CD4-positive, alpha-beta T cell (primary cell): Measurements from ENCODE around the gene ADGRA1. TPM values are rescaled to one million over a fixed set of nuclear protein-coding genes. Genes with fewer than 3 reads are reported as not detected.

ENCODE experiments used
- ATAC-seq: fragments of 200-7000 bp; cut with Tn5 transposase; one replicate; pipeline ENCODE4 v1.10.0; 2022; ENCODE audit warnings: mild to moderate bottlenecking; ENCODE audit not compliant: poor library complexity
- CTCF ChIA-PET: fragments of 350-600 bp; sonication (Branson Sonifier 250); formaldehyde crosslinking; loops from one replicate; lab custom pipeline; 2021; ENCODE audit warnings: antibody characterized with exemption, inconsistent platforms; lab: Charles Lee
- POLR2A ChIA-PET: fragments of 350-600 bp; sonication (Branson Sonifier 250); formaldehyde crosslinking; loops from one replicate; lab custom pipeline; 2021; ENCODE audit warnings: antibody characterized with exemption, inconsistent platforms; lab: Charles Lee
- DNase-seq, 14 experiments: peaks; one replicate each; pipeline ENCODE4 v3.0.0-alpha.2; 2013 to 2020; ENCODE audit warnings: mixed read lengths in 2 of 14
- H3K27ac ChIP-seq, 2 donors: one replicate each; pipeline versions ENCODE4 v1.5.1 to v1.7.0; 2013; ENCODE audit warnings: low read length in 2 of 2, low read depth in 1 of 2, mild to moderate bottlenecking in 1 of 2
- H3K27me3 ChIP-seq, 2 experiments: 1 replicate in 1 of 2; 2 replicates in 1 of 2; pipeline versions ENCODE4 v1.6.1 to v1.7.0; 2013; ENCODE audit warnings: low read length in 2 of 2, control low read depth in 1 of 2, mild to moderate bottlenecking in 1 of 2, moderate library complexity in 1 of 2; ENCODE audit not compliant: insufficient read depth in 2 of 2, control insufficient read depth in 1 of 2
- H3K36me3 ChIP-seq: one replicate; pipeline ENCODE4 v1.6.1; 2013; ENCODE audit warnings: low read length, control low read depth; ENCODE audit not compliant: insufficient read depth
- H3K4me1 ChIP-seq: one replicate; pipeline ENCODE4 v1.6.1; 2013; ENCODE audit warnings: low read length, control low read depth; ENCODE audit not compliant: insufficient read depth
- H3K4me3 ChIP-seq: one replicate; pipeline ENCODE4 v1.5.1; 2013; ENCODE audit warnings: mild to moderate bottlenecking, low read length, moderate library complexity
- H3K9me3 ChIP-seq, 2 experiments: 1 replicate in 1 of 2; 2 replicates in 1 of 2; pipeline versions ENCODE4 v1.6.1 to v1.7.0; 2013; ENCODE audit warnings: low read length in 2 of 2, mild to moderate bottlenecking in 2 of 2, control low read depth in 1 of 2, moderate library complexity in 1 of 2; ENCODE audit not compliant: control insufficient read depth in 1 of 2, insufficient read depth in 1 of 2
- H3K27ac Mint-ChIP-seq: one replicate; pipeline ENCODE4 v1.8.0; 2020; ENCODE audit warnings: mixed read lengths
- H3K27me3 Mint-ChIP-seq: one replicate; pipeline ENCODE4 v1.8.0; 2021; ENCODE audit warnings: mixed read lengths
- H3K36me3 Mint-ChIP-seq: one replicate; pipeline ENCODE4 v1.8.0; 2021; ENCODE audit warnings: low read depth, mixed read lengths
- H3K4me1 Mint-ChIP-seq: one replicate; pipeline ENCODE4 v1.8.0; 2021; ENCODE audit warnings: low read depth, mixed read lengths
- H3K4me3 Mint-ChIP-seq: one replicate; pipeline ENCODE4 v1.8.0; 2020; ENCODE audit warnings: mild to moderate bottlenecking, mixed read lengths
- H3K9me3 Mint-ChIP-seq: one replicate; pipeline ENCODE4 v1.8.0; 2020; ENCODE audit warnings: mixed read lengths
- intact Hi-C, 2 experiments: fragments of 100-400 bp; cut with DNase I in 1 of 2; cut with micrococcal nuclease in 1 of 2; formaldehyde crosslinking; loops; one replicate each; pipeline versions ENCODE4 v1.15.1 to v1.9.0; 2023 to 2025; cut with DNase I, micrococcal nuclease
- total RNA-seq, 174 experiments: library from RNA in 2 of 174; stranded (reverse) in 2 of 174; gene quantifications; one replicate each; pipeline ENCODE4 v1.2.3 and lab custom pipeline; 2021 to 2026
- TF ChIP-seq, protein P1 (sequence below): fragments of 200-600 bp; IDR thresholded peaks from one replicate; pipeline ENCODE4 v1.8.0; 2022; ENCODE audit warnings: antibody characterized with exemption, mild to moderate bottlenecking

ADGRA1 gene
- total RNA-seq, 2 experiments from 2014 or later = not detected

DNA sequence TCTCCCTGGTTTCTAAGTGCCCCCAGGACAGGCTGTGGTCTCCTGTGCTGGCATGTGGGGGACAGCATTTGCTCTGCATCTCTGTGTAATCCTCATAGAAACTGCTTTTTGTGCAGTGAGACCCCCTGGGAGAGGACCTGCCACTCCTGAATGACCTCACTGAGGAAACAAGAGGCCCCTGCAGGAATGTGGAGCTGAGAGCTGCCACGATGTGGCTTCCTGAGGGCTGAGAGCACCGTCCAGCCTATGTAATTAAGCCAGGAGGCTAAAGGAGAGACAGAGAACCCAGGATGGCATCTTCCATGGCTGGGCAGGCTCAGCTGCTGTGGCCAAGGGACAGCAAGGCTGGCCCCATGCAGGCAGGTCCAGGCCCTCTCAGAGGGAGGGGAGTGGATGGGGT, 32.3 kb upstream of the ADGRA1 start:
- no peaks in the 10 kb centered on the region for H3K36me3 ChIP-seq
- no peak overlapping the region for H3K27ac Mint-ChIP-seq
- no peaks in the 10 kb centered on the region for H3K36me3 Mint-ChIP-seq
- TF ChIP-seq, protein P1, sequence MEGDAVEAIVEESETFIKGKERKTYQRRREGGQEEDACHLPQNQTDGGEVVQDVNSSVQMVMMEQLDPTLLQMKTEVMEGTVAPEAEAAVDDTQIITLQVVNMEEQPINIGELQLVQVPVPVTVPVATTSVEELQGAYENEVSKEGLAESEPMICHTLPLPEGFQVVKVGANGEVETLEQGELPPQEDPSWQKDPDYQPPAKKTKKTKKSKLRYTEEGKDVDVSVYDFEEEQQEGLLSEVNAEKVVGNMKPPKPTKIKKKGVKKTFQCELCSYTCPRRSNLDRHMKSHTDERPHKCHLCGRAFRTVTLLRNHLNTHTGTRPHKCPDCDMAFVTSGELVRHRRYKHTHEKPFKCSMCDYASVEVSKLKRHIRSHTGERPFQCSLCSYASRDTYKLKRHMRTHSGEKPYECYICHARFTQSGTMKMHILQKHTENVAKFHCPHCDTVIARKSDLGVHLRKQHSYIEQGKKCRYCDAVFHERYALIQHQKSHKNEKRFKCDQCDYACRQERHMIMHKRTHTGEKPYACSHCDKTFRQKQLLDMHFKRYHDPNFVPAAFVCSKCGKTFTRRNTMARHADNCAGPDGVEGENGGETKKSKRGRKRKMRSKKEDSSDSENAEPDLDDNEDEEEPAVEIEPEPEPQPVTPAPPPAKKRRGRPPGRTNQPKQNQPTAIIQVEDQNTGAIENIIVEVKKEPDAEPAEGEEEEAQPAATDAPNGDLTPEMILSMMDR = no peak
- ChIA-PET POLR2A (no interaction called here), CTCF (no interaction called here)
- no peak overlapping the region for H3K4me3 ChIP-seq
- ATAC-seq = no peak
- no peaks in the 10 kb centered on the region for H3K9me3 Mint-ChIP-seq
- H3K9me3 ChIP-seq = peaks cover 0 to 16% of the 10 kb centered on the region in 2 experiments
- intact Hi-C loops = no loop called here
- peaks cover 4 to 7% of the 10 kb centered on the region in 2 experiments for H3K27me3 ChIP-seq
- no peak for DNase-seq
- H3K4me1 ChIP-seq = peaks cover 11% of the 10 kb centered on the region
- H3K4me1 Mint-ChIP-seq = peaks cover 5% of the 10 kb centered on the region
- no peak overlapping the region for H3K4me3 Mint-ChIP-seq
- no peak overlapping the region for H3K27ac ChIP-seq
- H3K27me3 Mint-ChIP-seq = peaks cover 6% of the 10 kb centered on the region

DNA sequence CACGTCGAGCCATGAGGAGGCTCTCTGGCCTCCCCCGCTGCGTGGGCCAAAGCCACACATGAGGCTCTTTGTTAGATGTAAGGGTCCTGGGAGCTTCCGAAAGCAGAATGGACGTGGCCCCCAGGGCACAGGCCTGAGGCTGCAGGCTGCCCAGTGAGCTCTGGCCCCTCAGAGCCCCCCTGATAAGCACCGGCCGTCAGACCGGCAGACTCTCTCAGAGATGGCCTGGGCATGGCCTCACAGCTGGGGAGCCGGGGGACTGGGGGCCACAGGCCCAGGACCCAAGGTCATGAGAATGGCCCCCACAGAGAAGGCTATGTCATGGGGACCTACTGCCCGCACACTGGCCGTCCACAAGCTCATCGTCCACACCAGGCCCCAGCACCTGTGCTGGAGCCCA, 31.7 kb upstream of the ADGRA1 start:
- H3K36me3 ChIP-seq = no peaks in the 10 kb centered on the region
- H3K27ac ChIP-seq = no peak overlapping the region
- H3K4me1 ChIP-seq = peaks cover 11% of the 10 kb centered on the region
- Mint-ChIP-seq H3K4me1 (peaks cover 5% of the 10 kb centered on the region), H3K27ac (no peak overlapping the region), H3K4me3 (no peak overlapping the region), H3K36me3 (no peaks in the 10 kb centered on the region), H3K27me3 (peaks cover 6% of the 10 kb centered on the region), H3K9me3 (no peaks in the 10 kb centered on the region)
- ATAC-seq = no peak
- H3K9me3 ChIP-seq = peaks cover 0 to 13% of the 10 kb centered on the region in 2 experiments
- TF ChIP-seq, protein P1 = no peak
- CTCF ChIA-PET = no interaction called here
- intact Hi-C loops = no loop called here
- H3K4me3 ChIP-seq = no peak overlapping the region
- POLR2A ChIA-PET = no interaction called here
- no peak for DNase-seq
- peaks cover 4 to 7% of the 10 kb centered on the region in 2 experiments for H3K27me3 ChIP-seq

DNA sequence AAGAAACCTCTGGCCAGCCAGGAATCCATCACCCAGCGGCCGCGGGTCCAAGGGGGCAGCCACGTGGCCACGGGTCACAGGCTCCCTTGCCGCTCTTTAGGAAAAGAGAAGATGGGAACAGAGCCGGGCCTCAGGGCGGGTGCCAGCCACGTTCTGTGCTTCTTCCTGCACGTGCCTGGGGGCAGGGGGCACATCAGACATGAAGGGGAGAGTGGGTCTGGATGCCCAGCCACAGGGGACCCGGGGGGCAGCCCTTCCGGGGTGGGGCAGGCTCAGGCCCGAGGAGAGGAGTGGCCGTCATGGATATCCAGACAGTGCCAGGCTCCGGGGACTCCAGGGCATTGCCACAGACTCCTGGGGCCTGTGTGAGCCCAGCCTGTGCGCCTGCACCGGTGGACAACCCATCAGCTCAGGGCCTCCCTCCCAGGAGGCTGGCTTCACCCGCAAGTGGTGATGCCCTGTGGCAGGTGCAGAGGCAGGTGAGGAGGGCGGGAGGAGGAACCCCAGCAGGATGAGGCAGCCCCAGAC, 31.0 kb upstream of the ADGRA1 start:
- H3K27me3 Mint-ChIP-seq = no peaks in the 10 kb centered on the region
- ATAC-seq (no peak), DNase-seq (no peak)
- Histone ChIP-seq H3K27me3 (peaks cover 4 to 7% of the 10 kb centered on the region in 2 experiments), H3K4me1 (peaks cover 11% of the 10 kb centered on the region), H3K36me3 (no peaks in the 10 kb centered on the region), H3K27ac (no peak overlapping the region), H3K4me3 (no peak overlapping the region), H3K9me3 (peaks cover 0 to 13% of the 10 kb centered on the region in 2 experiments)
- TF ChIP-seq, protein P1 = no peak
- ChIA-PET POLR2A (no interaction called here), CTCF (no interaction called here)
- H3K4me3 Mint-ChIP-seq = no peak overlapping the region
- peaks cover 5% of the 10 kb centered on the region for H3K4me1 Mint-ChIP-seq
- H3K27ac Mint-ChIP-seq = no peak overlapping the region
- intact Hi-C loops = no loop called here
- no peaks in the 10 kb centered on the region for H3K36me3 Mint-ChIP-seq
- H3K9me3 Mint-ChIP-seq = no peaks in the 10 kb centered on the region
